T-helper 1 cell treated with Interleukin-12 subunit alpha and Interleukin-12 subunit beta and Interleukin-4 antibody, amounts not matched to agents 30 μg/mL and 1 μg/mL, for 36 hours (primary cell): ENCODE results near the gene MAP4K5.

Source experiments
- H3K27ac Mint-ChIP-seq: one replicate; pipeline ENCODE4 v1.8.0; 2021; ENCODE audit warnings: mild to moderate bottlenecking, mixed read lengths
- H3K27me3 Mint-ChIP-seq: one replicate; pipeline ENCODE4 v1.8.0; 2021; ENCODE audit warnings: low read depth, mixed read lengths
- H3K36me3 Mint-ChIP-seq: one replicate; pipeline ENCODE4 v1.8.0; 2021; ENCODE audit warnings: low read depth, mixed read lengths
- H3K4me1 Mint-ChIP-seq: one replicate; pipeline ENCODE4 v1.8.0; 2021; ENCODE audit warnings: low read depth, mixed read lengths
- H3K4me3 Mint-ChIP-seq: one replicate; pipeline ENCODE4 v1.8.0; 2021; ENCODE audit warnings: mild to moderate bottlenecking, moderate library complexity, mixed read lengths
- H3K9me3 Mint-ChIP-seq: one replicate; pipeline ENCODE4 v1.8.0; 2021; ENCODE audit warnings: mixed read lengths

The MAP4K5 gene

DNA sequence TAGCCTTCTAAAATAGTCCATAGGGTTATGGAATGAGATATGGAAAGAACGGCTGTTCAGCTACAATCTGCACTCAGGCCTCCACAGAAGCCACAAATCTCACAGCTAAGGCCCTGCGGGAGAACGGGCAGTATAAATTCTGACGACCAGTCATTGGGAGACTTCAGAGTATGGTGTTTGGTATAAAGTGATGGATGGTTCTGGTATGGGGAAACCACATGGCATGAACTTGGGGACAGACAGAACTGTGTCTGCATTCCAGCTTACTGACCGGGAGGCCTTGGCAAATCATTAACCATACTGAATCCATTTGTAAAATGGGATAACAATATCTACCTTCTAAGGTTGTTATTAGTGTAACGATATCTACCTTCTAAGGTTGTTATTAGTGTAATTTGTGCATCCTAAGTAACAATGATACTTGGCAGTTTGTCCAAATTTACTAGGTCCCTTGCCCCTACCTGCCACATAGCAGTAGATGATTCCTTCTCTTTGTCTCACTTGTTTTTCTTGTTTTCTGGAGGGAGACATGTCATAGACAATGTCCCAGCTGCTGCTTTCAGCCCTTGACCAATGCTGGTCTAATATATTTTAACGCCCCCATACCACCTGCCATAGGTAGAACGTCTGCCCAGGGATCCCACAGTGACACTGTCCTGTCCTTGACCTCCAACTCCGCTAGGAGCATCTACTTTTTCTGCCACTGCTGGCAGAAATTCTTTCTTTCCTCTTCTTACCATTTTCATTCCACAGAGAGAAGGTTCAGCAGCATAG is 142.5 kb downstream of the MAP4K5 start:
- no peak overlapping the region for H3K27ac Mint-ChIP-seq
- no peak overlapping the region for H3K4me3 Mint-ChIP-seq
- H3K9me3 Mint-ChIP-seq = no peaks in the 10 kb centered on the region
- H3K4me1 Mint-ChIP-seq = peaks cover 1% of the 10 kb centered on the region
- peaks cover 12% of the 10 kb centered on the region for H3K27me3 Mint-ChIP-seq
- H3K36me3 Mint-ChIP-seq = no peaks in the 10 kb centered on the region

DNA sequence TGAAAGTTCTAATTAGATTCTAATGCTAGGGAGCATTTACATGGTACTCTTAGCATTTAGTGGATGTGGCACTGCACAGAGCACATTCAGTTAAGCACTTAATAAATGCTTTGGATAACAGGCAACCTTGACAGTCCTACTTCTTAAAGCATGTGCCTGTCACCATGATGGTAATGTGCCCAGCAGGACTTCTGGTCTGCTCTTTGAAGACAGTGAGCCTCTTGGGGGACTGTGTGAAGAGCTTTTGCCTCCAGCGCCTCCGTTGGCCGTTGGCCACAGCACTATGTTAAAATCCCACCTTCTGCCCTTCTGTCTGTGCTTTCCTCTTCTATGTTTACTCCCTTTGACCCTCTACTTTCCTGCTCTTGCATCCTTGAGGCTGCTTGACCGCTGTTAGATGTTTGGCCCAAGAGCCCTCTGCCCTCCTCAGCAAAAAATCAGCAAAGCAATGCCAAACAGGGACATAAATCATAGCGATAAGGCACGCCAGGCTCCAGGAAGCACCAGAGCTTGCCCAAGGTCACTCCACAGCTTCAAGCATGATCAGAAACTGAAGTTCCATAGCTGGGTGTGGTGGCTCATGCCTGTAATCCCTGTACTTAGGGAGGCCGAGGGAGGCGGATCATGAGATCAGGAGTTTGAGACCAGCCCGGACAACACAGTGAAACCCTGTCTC is 144.0 kb downstream of the MAP4K5 start:
- no peaks in the 10 kb centered on the region for H3K27me3 Mint-ChIP-seq
- no peaks in the 10 kb centered on the region for H3K4me1 Mint-ChIP-seq
- H3K36me3 Mint-ChIP-seq = no peaks in the 10 kb centered on the region
- no peak overlapping the region for H3K4me3 Mint-ChIP-seq
- H3K9me3 Mint-ChIP-seq = no peaks in the 10 kb centered on the region
- H3K27ac Mint-ChIP-seq = no peak overlapping the region

DNA sequence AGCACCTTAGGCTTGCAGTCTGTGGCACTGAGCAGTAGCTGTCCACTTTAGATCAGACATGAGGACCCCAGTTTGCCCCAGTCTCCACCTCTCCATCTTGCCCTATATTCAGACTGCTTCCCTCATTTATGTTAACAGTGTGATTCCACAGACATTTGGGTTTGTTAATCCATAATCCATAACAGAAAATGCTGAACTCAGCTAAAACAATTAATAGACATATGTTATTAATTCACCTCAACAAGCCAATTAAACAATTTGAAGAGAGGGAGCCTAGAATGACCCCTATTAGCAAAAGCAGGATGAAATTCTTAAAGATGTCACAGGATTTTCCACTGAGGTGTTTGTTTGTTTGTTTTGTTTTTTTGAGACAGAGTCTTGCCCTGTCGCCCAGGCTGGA is 144.8 kb downstream of the MAP4K5 start:
- H3K27me3 Mint-ChIP-seq = no peaks in the 10 kb centered on the region
- H3K9me3 Mint-ChIP-seq = no peaks in the 10 kb centered on the region
- no peak overlapping the region for H3K27ac Mint-ChIP-seq
- H3K36me3 Mint-ChIP-seq = no peaks in the 10 kb centered on the region
- no peak overlapping the region for H3K4me3 Mint-ChIP-seq
- no peaks in the 10 kb centered on the region for H3K4me1 Mint-ChIP-seq

DNA sequence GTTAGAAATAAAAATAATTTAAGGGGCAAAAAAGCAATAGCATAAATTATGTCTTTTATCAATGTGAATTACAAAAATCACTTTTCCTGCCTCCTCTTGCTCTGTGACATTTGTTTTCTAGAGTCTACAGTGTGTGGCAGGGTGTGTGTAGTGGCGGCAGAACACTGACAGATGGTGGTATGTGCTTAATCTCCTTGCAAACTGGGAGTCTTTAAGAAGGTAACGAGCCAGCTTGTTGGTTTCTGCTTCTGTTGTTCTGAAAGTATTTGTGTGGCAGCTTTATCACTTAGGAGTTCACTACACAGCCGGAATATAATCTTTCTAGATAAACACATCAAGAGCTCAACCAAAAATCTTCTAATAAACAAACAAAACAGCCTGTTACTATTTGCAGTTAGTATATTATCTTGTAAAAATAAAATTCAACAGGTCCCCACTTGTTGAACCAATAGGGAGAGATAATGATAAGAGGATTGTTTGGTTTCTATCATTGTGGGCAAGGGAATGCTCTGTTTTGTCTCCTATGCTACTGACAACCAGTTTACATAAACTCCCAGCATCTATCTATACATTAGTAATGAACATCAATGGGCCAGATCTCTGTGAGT is 148.6 kb downstream of the MAP4K5 start:
- Mint-ChIP-seq H3K27me3 (no peaks in the 10 kb centered on the region), H3K9me3 (no peaks in the 10 kb centered on the region), H3K4me3 (no peak overlapping the region), H3K27ac (no peak overlapping the region), H3K36me3 (no peaks in the 10 kb centered on the region), H3K4me1 (no peaks in the 10 kb centered on the region)

DNA sequence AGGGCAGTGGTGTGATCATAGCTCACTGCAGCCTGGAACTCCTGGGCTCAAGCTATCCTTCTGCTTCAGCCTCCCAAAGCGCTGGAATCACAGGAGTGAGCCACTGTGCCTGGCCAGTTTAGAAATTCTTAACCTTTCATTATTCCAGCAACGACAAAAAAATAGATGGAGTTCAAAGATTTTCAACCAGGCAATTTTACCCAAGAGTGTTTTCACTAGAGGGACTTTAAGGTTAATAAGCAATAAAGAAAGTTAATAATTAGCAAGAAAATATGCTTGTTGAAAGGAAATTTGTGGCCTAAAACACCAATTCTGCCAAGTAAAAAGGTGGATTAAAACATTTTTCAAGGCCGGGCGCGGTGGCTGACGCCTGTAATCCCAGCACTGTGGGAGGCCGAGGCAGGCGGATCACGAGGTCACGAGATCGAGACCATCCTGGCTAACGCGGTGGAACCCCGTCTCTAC is 150.5 kb downstream of the MAP4K5 start:
- no peaks in the 10 kb centered on the region for H3K4me1 Mint-ChIP-seq
- no peak overlapping the region for H3K4me3 Mint-ChIP-seq
- no peaks in the 10 kb centered on the region for H3K9me3 Mint-ChIP-seq
- H3K36me3 Mint-ChIP-seq = no peaks in the 10 kb centered on the region
- H3K27me3 Mint-ChIP-seq = no peaks in the 10 kb centered on the region
- no peak overlapping the region for H3K27ac Mint-ChIP-seq

DNA sequence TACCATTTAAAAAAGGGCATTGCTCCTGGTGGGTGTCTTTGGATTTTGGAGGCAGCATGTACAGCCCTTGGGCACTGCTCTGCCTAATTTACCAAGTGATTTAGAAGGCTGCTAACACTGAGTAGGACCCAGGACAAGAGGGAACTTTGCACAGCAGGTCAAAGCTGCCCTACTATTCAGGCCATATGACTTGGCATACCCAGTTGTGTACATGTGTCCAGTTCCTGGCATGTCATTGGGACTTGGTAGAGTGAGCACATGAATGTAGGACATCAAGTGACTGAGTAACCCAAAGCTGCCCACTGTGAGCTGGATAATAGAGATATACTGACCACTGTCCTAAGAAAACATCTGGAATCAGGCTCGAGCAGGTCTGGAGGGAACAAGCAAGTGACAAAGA is 151.4 kb downstream of the MAP4K5 start:
- no peaks in the 10 kb centered on the region for H3K9me3 Mint-ChIP-seq
- H3K4me1 Mint-ChIP-seq = no peaks in the 10 kb centered on the region
- no peaks in the 10 kb centered on the region for H3K27me3 Mint-ChIP-seq
- H3K4me3 Mint-ChIP-seq = no peak overlapping the region
- H3K27ac Mint-ChIP-seq = no peak overlapping the region
- H3K36me3 Mint-ChIP-seq = no peaks in the 10 kb centered on the region

DNA sequence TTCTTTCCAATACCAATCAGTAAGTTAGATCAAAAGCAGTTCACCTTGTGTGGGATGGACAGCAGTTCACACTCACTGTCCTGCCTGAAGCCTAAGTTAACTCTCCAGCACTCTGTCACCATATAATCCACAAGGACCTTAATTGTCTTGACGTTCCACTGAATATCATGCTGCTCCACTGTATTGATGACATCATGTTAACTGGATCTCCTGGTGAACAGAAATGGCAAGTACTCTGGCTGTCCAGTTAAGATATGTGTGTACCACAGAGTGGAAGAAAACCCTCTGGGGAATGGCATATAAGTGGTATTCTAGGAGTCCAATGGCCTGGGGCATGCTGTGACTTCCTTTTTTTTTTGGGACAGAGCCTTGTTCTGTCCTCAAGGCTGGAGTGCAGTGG is 151.9 kb downstream of the MAP4K5 start:
- Mint-ChIP-seq H3K27ac (no peak overlapping the region), H3K4me1 (no peaks in the 10 kb centered on the region), H3K27me3 (no peaks in the 10 kb centered on the region), H3K36me3 (no peaks in the 10 kb centered on the region), H3K4me3 (no peak overlapping the region), H3K9me3 (no peaks in the 10 kb centered on the region)

DNA sequence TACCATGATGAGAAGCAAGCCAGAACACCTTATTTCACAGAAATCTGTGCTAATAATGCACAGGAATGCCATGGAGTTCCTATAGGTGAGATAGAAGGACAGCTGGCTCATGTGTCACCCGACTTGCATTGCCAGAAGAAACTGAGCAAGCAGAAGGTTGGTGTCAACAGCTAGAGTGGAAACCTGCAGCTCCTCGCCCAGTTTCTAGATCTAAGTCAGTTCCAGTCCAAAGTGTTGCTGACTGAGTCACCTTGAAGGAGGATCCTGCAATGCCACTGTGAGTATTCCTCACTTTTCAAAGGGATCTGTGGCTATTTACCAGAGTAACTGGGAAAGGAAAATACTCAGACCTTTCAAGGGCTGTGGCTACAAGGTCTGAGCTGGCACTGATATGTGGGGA is 152.8 kb downstream of the MAP4K5 start:
- Mint-ChIP-seq H3K36me3 (no peaks in the 10 kb centered on the region), H3K4me3 (no peak overlapping the region), H3K9me3 (no peaks in the 10 kb centered on the region), H3K27ac (no peak overlapping the region), H3K4me1 (peaks cover 1% of the 10 kb centered on the region), H3K27me3 (peaks cover 2% of the 10 kb centered on the region)

DNA sequence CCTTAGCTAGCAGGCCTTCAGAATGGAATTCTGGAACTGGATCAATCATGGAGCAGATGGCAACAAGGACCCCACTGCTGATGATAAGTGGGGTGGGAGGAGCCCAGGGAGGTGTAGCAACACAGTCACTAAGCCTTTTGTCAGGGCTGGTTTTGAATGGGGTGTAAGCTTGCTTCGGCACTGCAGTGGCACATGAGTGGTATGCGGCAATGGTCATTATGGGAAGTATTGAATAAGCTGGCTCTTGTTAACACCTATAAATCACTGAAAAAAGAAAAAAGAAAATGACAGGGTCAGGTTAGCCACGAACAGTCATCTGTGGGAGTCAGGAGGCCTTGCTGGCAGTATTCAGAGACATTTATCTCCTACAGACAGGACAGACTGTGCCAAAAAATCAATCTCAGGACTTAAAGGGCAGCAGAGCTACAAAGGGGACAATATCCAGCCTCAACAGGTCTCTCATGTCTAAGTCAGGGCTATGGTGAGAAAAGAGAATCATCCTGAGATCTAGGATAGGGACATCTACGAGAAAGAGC is 154.8 kb downstream of the MAP4K5 start:
- H3K4me1 Mint-ChIP-seq = peaks cover 1% of the 10 kb centered on the region
- no peak overlapping the region for H3K4me3 Mint-ChIP-seq
- peaks cover 8% of the 10 kb centered on the region for H3K27me3 Mint-ChIP-seq
- H3K9me3 Mint-ChIP-seq = no peaks in the 10 kb centered on the region
- H3K27ac Mint-ChIP-seq = no peak overlapping the region
- no peaks in the 10 kb centered on the region for H3K36me3 Mint-ChIP-seq

DNA sequence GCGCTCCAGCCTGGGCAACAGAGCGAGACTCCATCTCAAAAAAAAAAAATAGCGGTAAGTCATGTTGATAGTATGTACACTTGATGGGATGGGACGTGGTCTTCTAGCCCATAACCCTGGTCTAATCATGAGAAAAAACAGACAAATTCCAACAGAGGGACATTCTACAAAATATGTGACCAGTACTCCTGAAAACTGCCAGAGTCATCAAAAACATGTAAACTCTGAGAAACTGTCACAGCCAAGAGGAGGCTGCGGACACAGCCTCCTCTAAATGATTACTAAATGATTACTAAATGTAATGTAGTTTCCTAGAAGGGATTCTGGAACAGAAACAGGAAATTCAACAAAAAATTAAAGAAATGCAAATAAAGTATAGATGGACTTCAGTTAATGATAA is 156.6 kb downstream of the MAP4K5 start:
- peaks cover 1% of the 10 kb centered on the region for H3K4me1 Mint-ChIP-seq
- no peak overlapping the region for H3K27ac Mint-ChIP-seq
- H3K9me3 Mint-ChIP-seq = peaks cover 2% of the 10 kb centered on the region
- peaks cover 8% of the 10 kb centered on the region for H3K27me3 Mint-ChIP-seq
- H3K36me3 Mint-ChIP-seq = peaks cover under 1% of the 10 kb centered on the region
- H3K4me3 Mint-ChIP-seq = no peak overlapping the region

DNA sequence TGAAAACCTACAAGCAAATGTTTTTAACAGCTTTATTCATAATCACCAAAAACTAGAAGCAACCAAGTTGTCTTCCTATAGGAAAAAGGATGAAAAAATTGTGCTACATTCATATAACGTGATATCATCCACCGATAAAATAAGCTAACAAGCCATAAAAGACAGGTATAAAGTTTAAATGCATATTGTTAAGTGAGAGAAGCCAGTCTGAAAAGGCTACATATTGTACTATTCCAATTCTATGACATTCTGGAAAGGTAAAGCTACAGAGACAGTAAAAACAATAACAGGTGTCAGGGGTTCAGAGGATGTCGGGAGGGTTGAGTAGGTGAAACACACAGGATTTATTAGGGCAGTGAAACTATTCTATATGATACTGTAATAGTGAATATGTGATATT is 158.4 kb downstream of the MAP4K5 start:
- H3K36me3 Mint-ChIP-seq = peaks cover 5% of the 10 kb centered on the region
- peaks cover 6% of the 10 kb centered on the region for H3K9me3 Mint-ChIP-seq
- no peak overlapping the region for H3K4me3 Mint-ChIP-seq
- no peak overlapping the region for H3K27ac Mint-ChIP-seq
- peaks cover 1% of the 10 kb centered on the region for H3K4me1 Mint-ChIP-seq
- peaks cover 8% of the 10 kb centered on the region for H3K27me3 Mint-ChIP-seq

DNA sequence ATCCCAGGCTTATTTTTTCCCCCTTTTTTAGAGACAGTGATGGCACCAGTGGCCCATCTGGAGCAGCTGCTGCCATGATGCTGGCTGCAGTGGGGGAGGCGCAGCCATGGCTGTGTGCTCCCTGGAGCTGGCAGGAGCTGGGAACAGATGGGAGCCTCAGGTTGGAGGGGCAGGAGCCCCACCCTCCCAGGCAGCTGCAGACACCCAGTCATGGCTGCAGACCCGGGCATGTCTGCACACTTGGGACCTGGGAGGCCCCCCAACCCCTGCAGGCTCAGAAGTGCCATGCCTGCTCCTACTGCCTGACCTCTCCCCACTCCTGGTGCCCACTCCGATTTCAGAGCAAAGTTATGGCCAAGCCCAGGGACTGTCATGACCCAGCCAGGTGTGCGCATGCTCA is 160.8 kb downstream of the MAP4K5 start:
- Mint-ChIP-seq H3K27me3 (peaks cover 11% of the 10 kb centered on the region), H3K4me1 (peaks cover 2% of the 10 kb centered on the region), H3K27ac (no peak overlapping the region), H3K36me3 (peaks cover 5% of the 10 kb centered on the region), H3K4me3 (no peak overlapping the region), H3K9me3 (peaks cover 6% of the 10 kb centered on the region)
